Measurements from ENCODE around the gene ITGA11.

DNA sequence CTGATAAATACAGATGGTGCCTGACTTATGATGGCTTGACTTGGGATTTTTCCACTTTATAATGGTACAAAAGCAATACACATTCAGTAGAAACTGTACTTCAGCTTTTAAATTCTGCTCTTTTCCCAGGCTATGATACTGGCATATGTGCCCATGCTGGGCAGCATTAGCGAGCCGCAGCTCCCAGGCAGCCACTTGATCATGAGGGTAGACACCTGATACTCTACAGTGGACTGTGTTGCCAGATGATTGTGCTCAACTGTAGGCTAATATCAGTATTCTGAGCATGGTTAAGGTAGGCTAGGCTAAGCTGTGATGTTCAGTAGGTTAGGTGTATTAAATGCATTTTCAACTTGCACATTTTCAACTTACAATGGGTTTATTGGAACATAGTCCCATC, 172.1 kb downstream of the ITGA11 start:
- TF ChIP-seq GATA2 (IDR thresholded peaks at IDR 0.05; ENCODE audit: low read depth, low read length), result no peak
- TF ChIP-seq GATA3 (IDR thresholded peaks at IDR 0.05; ENCODE audit: low read depth, low read length), result no peak

All from SH-SY5Y (cell line).